ENCODE data around the gene DMD. TPM values are rescaled to one million over a fixed set of nuclear protein-coding genes. Genes with fewer than 3 reads are reported as not detected.

The DMD gene
- total and polyA plus RNA-seq, 12 donors = 28.5 to 228 (median 168) TPM

DNA sequence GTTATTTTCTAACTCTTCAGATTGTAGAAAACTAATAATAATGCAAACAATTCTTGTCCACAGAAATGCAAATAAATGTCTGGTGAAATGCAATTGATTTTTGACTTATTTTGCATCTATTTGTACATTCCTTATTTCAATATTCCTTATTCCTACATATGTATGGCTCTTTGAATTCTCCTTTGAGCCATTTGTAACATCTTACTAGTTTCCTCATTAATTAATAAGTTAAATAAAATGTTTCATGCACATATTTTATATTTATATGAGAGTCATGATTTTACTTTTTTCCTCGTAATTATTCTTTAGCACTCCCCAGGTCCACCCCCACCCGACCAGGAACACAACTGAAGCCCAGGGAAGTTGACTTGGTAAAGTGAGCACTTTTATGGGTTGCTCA, 2136.8 kb downstream of the DMD start:
- no peak for DNase-seq
- H3K9me3 ChIP-seq = peaks cover 0 to 52% (median 0%) of the 10 kb centered on the region in 11 donors
- no peaks in the 10 kb centered on the region for H3K4me1 ChIP-seq
- H3K27me3 ChIP-seq = no peaks in the 10 kb centered on the region
- intact Hi-C loops (cut with DNase I) = no loop called here
- no peak for ATAC-seq
- no peak overlapping the region for H3K4me3 ChIP-seq
- no peaks in the 10 kb centered on the region for H3K36me3 ChIP-seq
- 85 to 91% methylated on average over 2 of the region's 2 CpGs for WGBS, 2 donors
- H3K27ac ChIP-seq = no peak overlapping the region
- TF ChIP-seq, protein P1, sequence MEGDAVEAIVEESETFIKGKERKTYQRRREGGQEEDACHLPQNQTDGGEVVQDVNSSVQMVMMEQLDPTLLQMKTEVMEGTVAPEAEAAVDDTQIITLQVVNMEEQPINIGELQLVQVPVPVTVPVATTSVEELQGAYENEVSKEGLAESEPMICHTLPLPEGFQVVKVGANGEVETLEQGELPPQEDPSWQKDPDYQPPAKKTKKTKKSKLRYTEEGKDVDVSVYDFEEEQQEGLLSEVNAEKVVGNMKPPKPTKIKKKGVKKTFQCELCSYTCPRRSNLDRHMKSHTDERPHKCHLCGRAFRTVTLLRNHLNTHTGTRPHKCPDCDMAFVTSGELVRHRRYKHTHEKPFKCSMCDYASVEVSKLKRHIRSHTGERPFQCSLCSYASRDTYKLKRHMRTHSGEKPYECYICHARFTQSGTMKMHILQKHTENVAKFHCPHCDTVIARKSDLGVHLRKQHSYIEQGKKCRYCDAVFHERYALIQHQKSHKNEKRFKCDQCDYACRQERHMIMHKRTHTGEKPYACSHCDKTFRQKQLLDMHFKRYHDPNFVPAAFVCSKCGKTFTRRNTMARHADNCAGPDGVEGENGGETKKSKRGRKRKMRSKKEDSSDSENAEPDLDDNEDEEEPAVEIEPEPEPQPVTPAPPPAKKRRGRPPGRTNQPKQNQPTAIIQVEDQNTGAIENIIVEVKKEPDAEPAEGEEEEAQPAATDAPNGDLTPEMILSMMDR (IDR thresholded peaks at IDR 0.05) = no peak

DNA sequence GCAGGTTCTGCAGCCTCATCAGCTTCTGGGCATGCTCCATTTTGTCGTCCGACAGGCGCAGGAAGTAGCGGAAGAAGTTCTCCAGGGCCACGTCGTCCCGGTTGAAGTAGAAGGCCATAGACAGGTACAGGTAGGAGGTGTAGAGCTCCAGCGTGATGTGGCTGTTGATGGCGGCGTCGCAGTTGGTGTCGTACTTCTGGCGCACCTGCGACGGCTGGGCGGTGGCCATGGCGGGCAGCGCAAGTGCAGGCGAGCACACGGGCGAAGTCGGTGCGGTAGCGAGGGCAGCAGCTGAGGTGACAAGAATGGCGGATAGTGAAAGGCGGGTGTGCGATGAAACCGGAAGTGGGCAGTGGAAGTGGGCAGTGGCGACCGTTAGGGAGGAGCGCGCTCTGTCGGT, 2139.6 kb downstream of the DMD start, which contains the start of gene FTHL17:
FTHL17 (minus strand) TSS at position 317 of the 400 bp plus-strand sequence; CDS start at position 229, 88 bp downstream.
- TF ChIP-seq, protein P1 (IDR thresholded peaks at IDR 0.05) = no peak
- Histone ChIP-seq H3K27ac (no peak within 1 kb of the TSS), H3K27me3 (no peaks in the 10 kb centered on the region), H3K4me3 (no peak within 1 kb of the TSS), H3K36me3 (no peaks in the 10 kb centered on the region), H3K9me3 (peaks cover 0 to 44% (median 0%) of the 10 kb centered on the region in 11 donors), H3K4me1 (no peaks in the 10 kb centered on the region)
- intact Hi-C loops (cut with DNase I) = no loop called here
- WGBS, 2 donors = 97 to 98% methylated on average over 33 of the region's 33 CpGs
- ATAC-seq (no peak), DNase-seq (no peak)

DNA sequence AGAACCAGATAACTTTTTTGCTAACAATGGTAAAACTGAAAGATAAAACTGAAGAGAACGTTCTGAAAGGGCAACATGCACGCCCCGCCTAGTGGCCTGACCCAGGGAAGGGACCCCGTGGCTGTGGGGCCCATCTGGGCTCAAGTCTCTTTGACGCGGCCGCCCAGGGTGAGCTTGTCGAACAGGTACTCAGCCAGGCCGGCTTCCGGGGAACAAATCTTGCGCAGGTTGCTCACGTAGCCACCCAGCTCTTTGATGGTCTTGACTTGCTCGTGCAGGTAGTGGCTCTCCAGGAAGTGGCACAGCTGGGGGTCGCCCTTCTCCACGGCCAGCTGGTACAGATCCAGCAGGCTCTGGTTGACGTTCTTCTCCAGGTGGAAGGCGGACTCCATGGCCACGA, 2140.1 kb downstream of the DMD start:
- no peaks in the 10 kb centered on the region for H3K4me1 ChIP-seq
- peaks cover 0 to 39% (median 0%) of the 10 kb centered on the region in 11 donors for H3K9me3 ChIP-seq
- WGBS, 2 donors = 95 to 96% methylated on average over 17 to 18 of the region's 18 CpGs
- no peak overlapping the region for H3K4me3 ChIP-seq
- ATAC-seq = no peak
- no peaks in the 10 kb centered on the region for H3K27me3 ChIP-seq
- H3K36me3 ChIP-seq = no peaks in the 10 kb centered on the region
- intact Hi-C loops (cut with DNase I) = no loop called here
- no peak overlapping the region for H3K27ac ChIP-seq
- DNase-seq = no peak
- TF ChIP-seq, protein P1 (IDR thresholded peaks at IDR 0.05) = no peak

DNA sequence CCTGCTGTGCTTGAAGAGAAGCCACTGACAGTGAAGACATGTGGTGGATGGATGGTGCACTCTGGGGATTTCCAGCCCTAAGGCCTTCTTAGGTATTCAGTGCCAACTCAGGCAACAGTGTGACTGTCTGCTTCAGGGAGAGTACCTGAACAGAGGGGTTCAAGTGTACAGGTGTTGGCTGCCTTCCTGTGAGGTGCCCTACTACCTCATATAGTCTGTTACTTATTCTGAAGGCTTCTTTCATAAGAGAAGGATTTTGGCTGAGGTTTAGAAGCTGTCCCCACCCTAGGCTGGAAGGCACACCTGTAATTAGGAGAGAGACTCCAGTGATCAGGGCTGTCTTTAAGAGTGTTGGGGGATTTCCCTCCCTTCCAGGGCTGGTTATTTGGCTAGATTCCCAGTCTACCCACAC, 2141.3 kb downstream of the DMD start:
- H3K27me3 ChIP-seq = no peaks in the 10 kb centered on the region
- TF ChIP-seq, protein P1 (IDR thresholded peaks at IDR 0.05) = no peak
- intact Hi-C loops (cut with DNase I) = no loop called here
- H3K4me3 ChIP-seq = no peak overlapping the region
- H3K4me1 ChIP-seq = no peaks in the 10 kb centered on the region
- no peak for DNase-seq
- no peaks in the 10 kb centered on the region for H3K36me3 ChIP-seq
- no peak for ATAC-seq
- peaks cover 0 to 29% (median 0%) of the 10 kb centered on the region in 11 donors for H3K9me3 ChIP-seq
- no peak overlapping the region for H3K27ac ChIP-seq

Small RNA genes lying within 50 kb of the gene (microRNA-seq; reads per million reads assigned to microRNA genes)
- 2.0 to 4.2 reads per million in 2 donors for gene MIR3915
- 0 reads per million in 2 donors for gene MIR548F5
